Measurements from ENCODE around the gene ELK1. TPM values are rescaled to one million over a fixed set of nuclear protein-coding genes. Genes with fewer than 3 reads are reported as not detected.
A peak's percentile ranks its signal among the peaks of the same experiment; 100 is the strongest.

Gene ELK1
- total RNA-seq, 6 experiments from 2014 or later = 14.8 to 23.9 (median 19.7) TPM

GRCh38 chrX:47587906-47588735 is 62.2 kb downstream of the ELK1 start:
- TF ChIP-seq POLR2A (IDR thresholded peaks at IDR 0.05) = no peak
- intact Hi-C loops (cut with DNase I) = no loop called here
- no peak for ATAC-seq
- no peak for DNase-seq
- H3K4me3 ChIP-seq = no peak overlapping the region
- WGBS (ENCODE audit: insufficient coverage, low coverage, low lambda C conversion rate, missing lambda C conversion rate) = 54% methylated on average over 2 of the region's 16 CpGs
- no peaks in the 10 kb centered on the region for H3K27me3 ChIP-seq
- H3K36me3 ChIP-seq = no peaks in the 10 kb centered on the region
- no peaks in the 10 kb centered on the region for H3K4me1 ChIP-seq
- H3K27ac ChIP-seq = no peak overlapping the region
- no peaks in the 10 kb centered on the region for H3K9me3 ChIP-seq

- Histone ChIP-seq H3K27ac (no peak overlapping the region), H3K9me3 (no peaks in the 10 kb centered on the region), H3K4me3 (no peak overlapping the region), H3K4me1 (no peaks in the 10 kb centered on the region), H3K27me3 (no peaks in the 10 kb centered on the region), H3K36me3 (no peaks in the 10 kb centered on the region)
- 35% methylated on average over 4 of the region's 4 CpGs for WGBS (ENCODE audit: insufficient coverage, low coverage, low lambda C conversion rate, missing lambda C conversion rate)
- DNase-seq (no peak), ATAC-seq (peak in 2 of 4 donors; percentile 19 to 50)
- no peak for TF ChIP-seq POLR2A (IDR thresholded peaks at IDR 0.05)
- no peak for TF ChIP-seq CTCF (IDR thresholded peaks at IDR 0.05)
- intact Hi-C loops (cut with DNase I) = no loop called here
Measured at GRCh38 chrX:47587091-47587891, 63.1 kb downstream of the ELK1 start.

- intact Hi-C loops (cut with DNase I) = no loop called here
- DNase-seq (no peak), ATAC-seq (no peak)
- 55% methylated on average over 5 of the region's 11 CpGs for WGBS (ENCODE audit: insufficient coverage, low coverage, low lambda C conversion rate, missing lambda C conversion rate)
- no peak for TF ChIP-seq POLR2A (IDR thresholded peaks at IDR 0.05)
- TF ChIP-seq CTCF (IDR thresholded peaks at IDR 0.05) = no peak
- no peak overlapping the region for H3K4me3 ChIP-seq
- no peaks in the 10 kb centered on the region for H3K36me3 ChIP-seq
- H3K27me3 ChIP-seq = peaks cover 0 to 7% of the 10 kb centered on the region in 2 donors
- H3K27ac ChIP-seq = no peak overlapping the region
- no peaks in the 10 kb centered on the region for H3K4me1 ChIP-seq
- no peaks in the 10 kb centered on the region for H3K9me3 ChIP-seq
Measured at GRCh38 chrX:47586043-47586787, 64.1 kb downstream of the ELK1 start.

Small RNAs within 50 kb of the gene (microRNA-seq; reads per million reads assigned to microRNA genes)
- gene MIR4769 = 0.64 to 0.87 reads per million in 2 donors

Small RNAs within 50 kb of the gene (small RNA-seq; reads per million reads assigned to genes)
- gene MIR4769 = 0 reads per million in 2 experiments

Other genes starting within 250 kb of the ELK1 start
- 1 to 10 TPM; 2.7 to 6.1 (median 3.9) TPM for gene ZNF41, start 167.3 kb downstream of the ELK1 start, total RNA-seq
- 10 to 100 TPM; 31.5 to 86.0 (median 54.9) TPM for gene ARAF, start 89.4 kb downstream of the ELK1 start, total RNA-seq
- 100 to 1,000 TPM in 4 of 6 experiments, 10 to 100 TPM in 2; 82.1 to 432 (median 143) TPM for gene TIMP1, start 68.1 kb downstream of the ELK1 start, total RNA-seq
- 1 to 10 TPM in 2 of 6 experiments, under 1 TPM in 3, not detected in 1; 0.22 to 3.1 (median 0.37) TPM for gene SYN1, start 30.7 kb downstream of the ELK1 start, total RNA-seq
- 10 to 100 TPM in 3 of 6 experiments, 1 to 10 TPM in 3; 6.8 to 24.0 (median 9.8) TPM for gene CFP, start 20.6 kb downstream of the ELK1 start, total RNA-seq
- 10 to 100 TPM; 40.2 to 53.5 (median 49.5) TPM for gene UXT, start 8.6 kb upstream of the ELK1 start, total RNA-seq
- gene ZNF81, start 186.3 kb upstream of the ELK1 start, total RNA-seq = 1 to 10 TPM; 2.4 to 3.8 (median 3.3) TPM

Data from right lobe of liver (tissue), 6 donors.